ENCODE measurements around the gene CENPX. TPM values are rescaled to one million over a fixed set of nuclear protein-coding genes. Genes with fewer than 3 reads are reported as not detected.

Gene CENPX
- total and polyA plus RNA-seq, 10 donors: 25.4 to 91.8 (median 32.9) TPM

GRCh38 chr17:82008258-82008940 is 14.3 kb downstream of the CENPX start:
- Histone ChIP-seq H3K9me3 (no peaks in the 10 kb centered on the region), H3K4me1 (peaks cover 0 to 26% (median 14%) of the 10 kb centered on the region in 6 donors), H3K27me3 (replicated peaks in 1 of 7) (no peaks in the 10 kb centered on the region), H3K4me3 (no peak overlapping the region), H3K27ac (no peak overlapping the region), H3K36me3 (peaks cover 0 to 52% (median 2%) of the 10 kb centered on the region in 6 donors)
- intact Hi-C loops (cut with DNase I; ENCODE audit: low total_unique reads): no loop called here
- 90 to 95% (median 93%) methylated on average over 15 to 26 of the region's 26 CpGs for WGBS, 5 donors
- DNase-seq: no peak
- TF ChIP-seq POLR2AphosphoS5 (IDR thresholded peaks at IDR 0.05) (no peak), CTCF (IDR thresholded peaks at IDR 0.05 in 8 of 11, conservative IDR thresholded peaks at IDR 0.05 in 3 of 11) (no peak), POLR2A (IDR thresholded peaks at IDR 0.05) (no peak)

- DNase-seq: no peak
- intact Hi-C loops (cut with DNase I; ENCODE audit: low total_unique reads): no loop called here
These were observed 15.0 kb downstream of the CENPX start for GRCh38 chr17:82007495-82008257.

GRCh38 chr17:82007228-82007494 is 15.5 kb downstream of the CENPX start:
- DNase-seq: no peak
- Histone ChIP-seq H3K27ac (no peak overlapping the region), H3K9me3 (no peaks in the 10 kb centered on the region), H3K4me1 (peaks cover 0 to 16% (median 4%) of the 10 kb centered on the region in 6 donors), H3K4me3 (no peak overlapping the region), H3K27me3 (replicated peaks in 1 of 7) (no peaks in the 10 kb centered on the region), H3K36me3 (peaks cover 0 to 40% (median 2%) of the 10 kb centered on the region in 6 donors)
- intact Hi-C loops (cut with DNase I; ENCODE audit: low total_unique reads): no loop called here
- TF ChIP-seq POLR2AphosphoS5 (IDR thresholded peaks at IDR 0.05): no peak
- no peak for TF ChIP-seq POLR2A (IDR thresholded peaks at IDR 0.05)
- no peak for TF ChIP-seq CTCF (IDR thresholded peaks at IDR 0.05 in 8 of 11, conservative IDR thresholded peaks at IDR 0.05 in 3 of 11)
- WGBS, 5 donors: 87 to 100% (median 96%) methylated on average over 1 to 6 of the region's 6 CpGs

More at GRCh38 chr17:82007495-82008257, 15.0 kb downstream of the CENPX start:
- Histone ChIP-seq H3K27me3 (replicated peaks in 1 of 7) (no peaks in the 10 kb centered on the region), H3K4me1 (peaks cover 0 to 21% (median 7%) of the 10 kb centered on the region in 6 donors), H3K4me3 (no peak overlapping the region), H3K9me3 (no peaks in the 10 kb centered on the region), H3K27ac (no peak overlapping the region), H3K36me3 (peaks cover 0 to 45% (median 2%) of the 10 kb centered on the region in 6 donors)
- TF ChIP-seq POLR2AphosphoS5 (IDR thresholded peaks at IDR 0.05) (no peak), CTCF (IDR thresholded peaks at IDR 0.05 in 8 of 11, conservative IDR thresholded peaks at IDR 0.05 in 3 of 11) (no peak), POLR2A (IDR thresholded peaks at IDR 0.05) (no peak)
- WGBS, 5 donors: 68 to 93% (median 87%) methylated on average over 12 to 30 of the region's 30 CpGs
